Activated T-helper 2 cell treated with anti-CD3 and anti-CD28 coated beads, Interferon-gamma antibody, Interleukin-2, Interleukin-4, amounts not matched to agents 10 μg/mL and 5 μg/mL and 100 μg/mL, durations not matched to agents 14 hours and 24 hours and 36 hours (primary cell): Measurements from ENCODE around the gene SPTBN4. TPM values are rescaled to one million over a fixed set of nuclear protein-coding genes. Genes with fewer than 3 reads are reported as not detected.

Experiments used
- DNase-seq: peaks from one replicate; pipeline ENCODE4 v3.0.0; 2021; ENCODE audit warnings: low spot score
- H3K27ac Mint-ChIP-seq: one replicate; pipeline ENCODE4 v1.8.0; 2021; ENCODE audit warnings: mixed read lengths
- H3K27me3 Mint-ChIP-seq: one replicate; pipeline ENCODE4 v1.8.0; 2021; ENCODE audit warnings: low read depth, mixed read lengths
- H3K36me3 Mint-ChIP-seq: one replicate; pipeline ENCODE4 v1.8.0; 2021; ENCODE audit warnings: low read depth, mixed read lengths
- H3K4me1 Mint-ChIP-seq: one replicate; pipeline ENCODE4 v1.8.0; 2021; ENCODE audit warnings: low read depth, mixed read lengths
- H3K4me3 Mint-ChIP-seq: one replicate; pipeline ENCODE4 v1.8.0; 2021; ENCODE audit warnings: low read depth, mild to moderate bottlenecking, moderate library complexity, mixed read lengths
- H3K9me3 Mint-ChIP-seq: one replicate; pipeline ENCODE4 v1.8.0; 2021; ENCODE audit warnings: mixed read lengths
- intact Hi-C: fragments of 100-400 bp; cut with micrococcal nuclease; formaldehyde crosslinking; loops from one replicate; pipeline ENCODE4 v1.15.1; 2023
- total RNA-seq: library from RNA; stranded (reverse); gene quantifications from 2 replicates; pipeline ENCODE4 v1.2.3, GENCODE V29; 2022

SPTBN4 gene
- total RNA-seq, 1 donor from 2014 or later = 0.30 TPM

GRCh38 chr19:40598121-40598917 lies 131.5 kb downstream of the SPTBN4 start:
- Mint-ChIP-seq H3K36me3 (no peaks in the 10 kb centered on the region), H3K27me3 (peaks cover 41% of the 10 kb centered on the region), H3K9me3 (no peaks in the 10 kb centered on the region), H3K27ac (no peak overlapping the region), H3K4me1 (peaks cover 47% of the 10 kb centered on the region), H3K4me3 (peak overlapping the region; percentile 39)
- peak; percentile 74 for DNase-seq
- intact Hi-C loops = loop anchor here (1.0 kb wide), 3 partner anchors 49 to 294 kb away; no protein-coding TSS in a partner anchor

GRCh38 chr19:40598918-40599307 lies 132.1 kb downstream of the SPTBN4 start:
- H3K36me3 Mint-ChIP-seq = no peaks in the 10 kb centered on the region
- H3K9me3 Mint-ChIP-seq = no peaks in the 10 kb centered on the region
- peaks cover 52% of the 10 kb centered on the region for H3K4me1 Mint-ChIP-seq
- intact Hi-C loops = loop anchor here (1.0 kb wide), 3 partner anchors 50 to 295 kb away; no protein-coding TSS in a partner anchor
- no peak overlapping the region for H3K27ac Mint-ChIP-seq
- H3K4me3 Mint-ChIP-seq = no peak overlapping the region
- no peak for DNase-seq
- peaks cover 41% of the 10 kb centered on the region for H3K27me3 Mint-ChIP-seq

GRCh38 chr19:40599331-40599901 lies 132.6 kb downstream of the SPTBN4 start:
- Mint-ChIP-seq H3K27me3 (peaks cover 41% of the 10 kb centered on the region), H3K27ac (no peak overlapping the region), H3K4me3 (peak overlapping the region; percentile 26), H3K9me3 (no peaks in the 10 kb centered on the region), H3K36me3 (no peaks in the 10 kb centered on the region), H3K4me1 (peaks cover 51% of the 10 kb centered on the region)
- DNase-seq = no peak
- intact Hi-C loops = no loop called here

- DNase-seq = no peak
- peaks cover 48% of the 10 kb centered on the region for H3K4me1 Mint-ChIP-seq
- no peak overlapping the region for H3K27ac Mint-ChIP-seq
- H3K4me3 Mint-ChIP-seq = peak overlapping the region; percentile 43
- no peaks in the 10 kb centered on the region for H3K9me3 Mint-ChIP-seq
- H3K27me3 Mint-ChIP-seq = peaks cover 41% of the 10 kb centered on the region
- intact Hi-C loops = loop anchor here (10.0 kb wide), 3 partner anchors 315 to 1825 kb away; partner anchors contain the start of genes AKT2 and LIPE
- H3K36me3 Mint-ChIP-seq = no peaks in the 10 kb centered on the region
These were observed 133.2 kb downstream of the SPTBN4 start for GRCh38 chr19:40599902-40600569.

GRCh38 chr19:40600570-40601133 lies 133.9 kb downstream of the SPTBN4 start:
- Mint-ChIP-seq H3K36me3 (no peaks in the 10 kb centered on the region), H3K4me3 (peak overlapping the region; percentile 43), H3K9me3 (no peaks in the 10 kb centered on the region), H3K4me1 (peaks cover 51% of the 10 kb centered on the region), H3K27ac (no peak overlapping the region), H3K27me3 (peaks cover 40% of the 10 kb centered on the region)
- no peak for DNase-seq
- intact Hi-C loops = loop anchor here (10.0 kb wide), 3 partner anchors 316 to 1824 kb away; partner anchors contain the start of genes AKT2 and LIPE

GRCh38 chr19:40601134-40601974 lies 134.6 kb downstream of the SPTBN4 start, which contains the start of gene LTBP4:
Gene LTBP4 (plus strand): TSS chr19:40601369. CDS start chr19:40601388, 19 bp downstream.
- Mint-ChIP-seq H3K36me3 (no peaks in the 10 kb centered on the region), H3K27ac (no peak within 1 kb of the TSS), H3K9me3 (no peaks in the 10 kb centered on the region), H3K27me3 (peaks cover 36% of the 10 kb centered on the region), H3K4me1 (peaks cover 54% of the 10 kb centered on the region), H3K4me3 (peak within 1 kb of the TSS; percentile 45)
- intact Hi-C loops = loop anchor here (10.0 kb wide), 3 partner anchors 317 to 1823 kb away; partner anchors contain the start of genes AKT2 and LIPE
- DNase-seq = no peak

- H3K27ac Mint-ChIP-seq = no peak overlapping the region
- no peaks in the 10 kb centered on the region for H3K36me3 Mint-ChIP-seq
- peaks cover 29% of the 10 kb centered on the region for H3K27me3 Mint-ChIP-seq
- H3K4me3 Mint-ChIP-seq = no peak overlapping the region
- intact Hi-C loops = loop anchor here (2.0 to 10.0 kb wide), 4 partner anchors 32 to 1822 kb away; partner anchors contain the start of genes AKT2 and LIPE
- H3K9me3 Mint-ChIP-seq = no peaks in the 10 kb centered on the region
- DNase-seq = no peak
- peaks cover 52% of the 10 kb centered on the region for H3K4me1 Mint-ChIP-seq
These were observed 136.2 kb downstream of the SPTBN4 start for GRCh38 chr19:40603071-40603388.

GRCh38 chr19:40603389-40604170 lies 136.8 kb downstream of the SPTBN4 start:
- Mint-ChIP-seq H3K36me3 (no peaks in the 10 kb centered on the region), H3K27me3 (peaks cover 25% of the 10 kb centered on the region), H3K4me1 (peaks cover 49% of the 10 kb centered on the region), H3K4me3 (peak overlapping the region; percentile 85), H3K9me3 (no peaks in the 10 kb centered on the region), H3K27ac (peak overlapping the region; percentile 78)
- intact Hi-C loops = loop anchor here (1.0 to 10.0 kb wide), 6 partner anchors 12 to 1821 kb away; partner anchors contain the start of genes AKT2 and LIPE
- peak; percentile 98 for DNase-seq

- Mint-ChIP-seq H3K27me3 (peaks cover 19% of the 10 kb centered on the region), H3K4me1 (peaks cover 50% of the 10 kb centered on the region), H3K36me3 (no peaks in the 10 kb centered on the region), H3K27ac (peak overlapping the region; percentile 78), H3K9me3 (no peaks in the 10 kb centered on the region), H3K4me3 (peak overlapping the region; percentile 85)
- no peak for DNase-seq
- intact Hi-C loops = loop anchor here (1.0 to 10.0 kb wide), 5 partner anchors 11 to 1821 kb away; partner anchors contain the start of genes AKT2 and LIPE
These were observed 137.4 kb downstream of the SPTBN4 start for GRCh38 chr19:40604171-40604646.

GRCh38 chr19:40604647-40605215 lies 137.9 kb downstream of the SPTBN4 start:
- no peaks in the 10 kb centered on the region for H3K9me3 Mint-ChIP-seq
- H3K4me1 Mint-ChIP-seq = peaks cover 46% of the 10 kb centered on the region
- peak overlapping the region; percentile 85 for H3K4me3 Mint-ChIP-seq
- H3K36me3 Mint-ChIP-seq = no peaks in the 10 kb centered on the region
- DNase-seq = no peak
- peaks cover 14% of the 10 kb centered on the region for H3K27me3 Mint-ChIP-seq
- H3K27ac Mint-ChIP-seq = peak overlapping the region; percentile 93
- intact Hi-C loops = loop anchor here (1.0 to 10.0 kb wide), 5 partner anchors 11 to 1820 kb away; partner anchors contain the start of genes AKT2 and LIPE
